HT1080 (cell line): Measurements from ENCODE around the gene OR1D5. TPM values are rescaled to one million over a fixed set of nuclear protein-coding genes. Genes with fewer than 3 reads are reported as not detected.

Experiments used
- total RNA-seq: library from RNA; depleted of rRNA; stranded (reverse); fragments of >200 nt; shearing (Covaris generic); gene quantifications from 2 replicates; pipeline ENCODE4 v1.2.3, GENCODE V29; 2014; rRNA removed

OR1D5 gene
- total RNA-seq, 1 experiment from 2014 or later: not detected

Other genes with a start within 250 kb of the OR1D5 start
- gene OR1D2, start 40.8 kb upstream of the OR1D5 start, total RNA-seq: not detected in 2 replicates
- gene OR1G1, start 63.9 kb upstream of the OR1D5 start, total RNA-seq: not detected in 2 replicates
- not detected in 2 replicates for gene OR1A2, start 133.9 kb upstream of the OR1D5 start, total RNA-seq
- not detected in 2 replicates for gene OR1A1, start 144.1 kb upstream of the OR1D5 start, total RNA-seq
- not detected in 2 replicates for gene OR3A1, start 234.8 kb upstream of the OR1D5 start, total RNA-seq